ENCODE measurements around the gene MYO9A.
"Not testable (repeated sequence)": the region's sequence is repeated elsewhere in the genome, so short reads cannot be mapped to it uniquely, and the experiment has no call there.

The MYO9A gene

GRCh38 chr15:71939981-71940588 lies 177.9 kb downstream of the MYO9A start:
- DNase-seq = no peak

GRCh38 chr15:71937650-71938311 lies 180.2 kb downstream of the MYO9A start:
- DNase-seq = no peak

GRCh38 chr15:71934446-71934845 lies 183.5 kb downstream of the MYO9A start:
- no peak for DNase-seq

GRCh38 chr15:71932689-71933088 lies 185.3 kb downstream of the MYO9A start:
- no peak for DNase-seq

GRCh38 chr15:71931261-71931660 lies 186.7 kb downstream of the MYO9A start:
- no peak for DNase-seq

- DNase-seq = no peak
Measured at GRCh38 chr15:71925145-71925544, 192.8 kb downstream of the MYO9A start.

- DNase-seq = no peak
Measured at GRCh38 chr15:71921191-71921590, 196.8 kb downstream of the MYO9A start.

GRCh38 chr15:71920573-71920972 lies 197.4 kb downstream of the MYO9A start:
- no peak for DNase-seq

GRCh38 chr15:71916834-71917233 lies 201.1 kb downstream of the MYO9A start:
- DNase-seq = no peak

- DNase-seq = no peak
Measured at GRCh38 chr15:71914092-71914491, 203.9 kb downstream of the MYO9A start.

GRCh38 chr15:71899674-71900073 lies 218.3 kb downstream of the MYO9A start:
- DNase-seq = no peak

- no peak for DNase-seq
Measured at GRCh38 chr15:71893691-71894090, 224.3 kb downstream of the MYO9A start.

- DNase-seq = no peak
Measured at GRCh38 chr15:71892335-71892734, 225.6 kb downstream of the MYO9A start.

GRCh38 chr15:71891026-71891425 lies 226.9 kb downstream of the MYO9A start:
- DNase-seq = no peak

GRCh38 chr15:71889947-71890346 lies 228.0 kb downstream of the MYO9A start:
- DNase-seq = no peak

GRCh38 chr15:71889385-71889784 lies 228.6 kb downstream of the MYO9A start:
- DNase-seq = no peak

- no peak for DNase-seq
Measured at GRCh38 chr15:71888797-71889196, 229.2 kb downstream of the MYO9A start.

- no peak for DNase-seq
Measured at GRCh38 chr15:71885390-71885789, 232.6 kb downstream of the MYO9A start.

GRCh38 chr15:71883447-71883846 lies 234.5 kb downstream of the MYO9A start:
- no peak for DNase-seq

- no peak for DNase-seq
Measured at GRCh38 chr15:71880276-71880675, 237.7 kb downstream of the MYO9A start.

- DNase-seq = no peak
Measured at GRCh38 chr15:71874245-71874644, 243.7 kb downstream of the MYO9A start.

- DNase-seq = not testable (repeated sequence)
Measured at GRCh38 chr15:71858232-71858631, 259.7 kb downstream of the MYO9A start.

- DNase-seq = no peak
Measured at GRCh38 chr15:71853543-71853942, 264.4 kb downstream of the MYO9A start.

- no peak for DNase-seq
Measured at GRCh38 chr15:71844916-71845315, 273.0 kb downstream of the MYO9A start.

- DNase-seq = no peak
Measured at GRCh38 chr15:71841563-71841962, 276.4 kb downstream of the MYO9A start.
